GM21360 (cell line): ENCODE results near the gene DEF6.

Experiments used
- ATAC-seq: cut with Tn5 transposase; IDR thresholded peaks from one replicate; pipeline ENCODE4 v1.9.1; 2021; ENCODE audit warnings: mild to moderate bottlenecking, moderate library complexity; ENCODE audit not compliant: unreplicated experiment

The DEF6 gene

GRCh38 chr6:35297601-35298481 lies at the start of gene DEF6:
Gene DEF6, plus strand, starts transcription at chr6:35297818. Its CDS starts 39 bp downstream, at chr6:35297857.
- ATAC-seq = peak; percentile 77

GRCh38 chr6:35248300-35248699 lies 49.3 kb upstream of the DEF6 start:
- no peak for ATAC-seq

DNA sequence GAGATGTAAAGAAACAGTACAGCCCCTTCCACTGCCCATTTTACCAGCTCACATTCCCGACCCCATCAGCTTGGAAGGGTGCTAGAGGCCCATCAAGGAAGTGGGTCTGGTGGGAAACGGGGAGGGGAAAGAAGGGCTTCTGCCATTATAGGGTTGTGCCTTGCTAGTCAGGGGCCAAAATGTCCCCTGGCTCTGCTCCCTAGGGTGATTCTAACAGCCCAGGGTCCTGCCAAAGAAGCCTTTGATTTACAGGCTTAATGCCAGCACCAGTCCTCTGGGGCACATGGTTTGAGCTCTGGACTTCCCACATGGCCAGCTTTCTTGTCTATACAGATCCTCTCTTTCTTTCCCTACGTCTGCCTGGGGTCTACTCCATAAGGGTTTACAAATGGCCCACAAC lies 48.7 kb upstream of the DEF6 start:
- ATAC-seq = no peak

DNA sequence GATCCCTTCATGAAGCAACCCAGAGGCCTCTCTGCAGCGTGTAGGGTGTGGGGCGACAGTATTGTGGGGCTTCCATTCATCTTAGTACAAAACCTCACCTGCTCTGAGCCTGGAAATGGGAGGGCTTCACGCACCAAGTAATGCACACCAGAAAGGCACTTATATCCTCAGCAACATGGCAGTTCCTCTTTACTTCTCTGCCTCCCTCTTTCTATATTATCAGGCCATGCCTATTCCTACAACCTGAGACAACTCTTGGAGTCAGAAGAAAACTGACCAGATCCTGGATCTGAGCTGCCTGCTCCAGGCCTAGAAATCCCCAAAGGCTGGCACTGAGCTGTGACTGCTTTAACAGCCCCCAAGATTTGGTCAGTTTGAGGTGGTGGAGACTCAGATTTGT lies 45.7 kb upstream of the DEF6 start:
- ATAC-seq = no peak

DNA sequence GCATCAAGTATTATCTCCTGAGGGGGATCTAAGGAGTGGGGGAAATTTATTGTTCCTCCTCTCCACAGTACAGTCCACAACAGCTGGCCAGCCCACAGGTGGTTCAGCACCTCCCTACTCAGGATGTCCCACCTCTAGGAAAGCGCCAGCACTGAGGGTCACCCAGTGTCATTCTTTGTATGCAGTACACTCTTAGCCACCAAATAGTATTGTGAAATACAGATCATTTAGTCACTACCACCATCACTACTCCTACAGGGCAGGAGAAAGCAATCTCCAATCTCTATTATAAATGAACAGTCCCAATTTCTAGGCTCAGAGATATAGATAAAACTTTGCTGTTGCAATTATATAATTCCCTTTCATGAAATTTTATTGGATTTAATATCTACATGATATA lies 44.4 kb upstream of the DEF6 start:
- ATAC-seq = no peak

DNA sequence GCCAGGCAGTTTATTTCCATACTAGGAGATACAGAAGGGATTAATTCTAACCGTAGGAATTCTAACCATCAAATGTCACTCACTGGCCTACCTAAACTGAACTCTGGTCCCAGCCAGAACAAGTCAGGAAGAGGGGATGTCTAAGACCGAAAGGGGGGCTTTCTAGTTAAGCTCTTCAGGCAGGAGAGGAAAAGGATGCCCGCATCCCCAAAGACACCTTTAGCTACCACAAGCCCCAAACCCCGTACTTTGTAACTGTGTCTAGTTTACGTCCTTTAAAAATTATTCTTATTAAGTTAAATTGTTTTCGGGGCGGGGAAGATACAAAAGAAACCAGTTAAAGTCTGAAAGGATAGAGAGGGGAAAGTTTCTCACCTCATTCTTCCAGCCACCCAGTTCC lies 39.3 kb upstream of the DEF6 start:
- ATAC-seq = no peak

- peak; percentile 11 for ATAC-seq
Observed at GRCh38 chr6:35258858-35259193, 38.8 kb upstream of the DEF6 start.

DNA sequence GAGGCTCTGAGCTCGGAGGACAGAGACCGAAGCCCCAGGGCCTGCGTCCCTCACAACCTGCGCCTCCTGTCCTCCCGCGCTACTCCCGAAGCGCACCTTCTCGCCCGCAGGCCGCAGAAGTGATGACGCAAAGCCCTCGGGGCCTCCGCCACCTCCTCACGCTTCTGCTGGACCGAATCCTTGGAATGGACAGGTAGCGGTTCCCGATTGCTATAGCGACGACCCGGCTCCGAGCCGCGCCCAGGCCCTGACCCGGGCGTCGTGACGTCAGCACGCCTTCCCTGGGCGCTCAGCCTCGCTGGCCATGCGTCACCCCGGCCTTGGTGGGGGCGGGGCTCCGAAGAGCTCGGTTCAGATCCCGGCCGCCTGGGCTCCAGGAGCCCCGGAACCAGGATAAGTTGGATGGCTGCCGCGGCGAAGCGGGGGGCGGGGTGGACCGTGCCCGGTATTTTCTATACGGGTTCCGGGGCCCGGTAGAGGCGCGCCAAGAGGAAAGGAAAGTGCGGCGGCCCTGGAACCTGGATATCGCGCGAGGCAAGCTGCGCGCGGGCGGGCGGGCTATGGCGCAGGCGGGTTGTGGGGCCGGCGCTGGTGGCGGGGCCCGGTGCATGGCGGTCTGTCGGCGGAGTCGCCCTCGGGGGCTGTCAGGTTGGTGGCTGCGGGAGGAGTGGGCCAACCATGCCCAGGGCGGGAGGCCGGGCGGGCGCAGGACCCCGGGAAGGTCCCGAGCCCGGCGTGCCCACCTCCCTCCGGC lies 38.2 kb upstream of the DEF6 start, which contains the start of gene ZNF76:
Gene ZNF76, plus strand, starts transcription at position 542 of the 754 bp plus-strand sequence. CDS start 21,417 bp downstream, outside the sequence.
- peak; percentile 77 for ATAC-seq

GRCh38 chr6:35259948-35260590 lies 37.5 kb upstream of the DEF6 start:
- ATAC-seq = peak; percentile 40

DNA sequence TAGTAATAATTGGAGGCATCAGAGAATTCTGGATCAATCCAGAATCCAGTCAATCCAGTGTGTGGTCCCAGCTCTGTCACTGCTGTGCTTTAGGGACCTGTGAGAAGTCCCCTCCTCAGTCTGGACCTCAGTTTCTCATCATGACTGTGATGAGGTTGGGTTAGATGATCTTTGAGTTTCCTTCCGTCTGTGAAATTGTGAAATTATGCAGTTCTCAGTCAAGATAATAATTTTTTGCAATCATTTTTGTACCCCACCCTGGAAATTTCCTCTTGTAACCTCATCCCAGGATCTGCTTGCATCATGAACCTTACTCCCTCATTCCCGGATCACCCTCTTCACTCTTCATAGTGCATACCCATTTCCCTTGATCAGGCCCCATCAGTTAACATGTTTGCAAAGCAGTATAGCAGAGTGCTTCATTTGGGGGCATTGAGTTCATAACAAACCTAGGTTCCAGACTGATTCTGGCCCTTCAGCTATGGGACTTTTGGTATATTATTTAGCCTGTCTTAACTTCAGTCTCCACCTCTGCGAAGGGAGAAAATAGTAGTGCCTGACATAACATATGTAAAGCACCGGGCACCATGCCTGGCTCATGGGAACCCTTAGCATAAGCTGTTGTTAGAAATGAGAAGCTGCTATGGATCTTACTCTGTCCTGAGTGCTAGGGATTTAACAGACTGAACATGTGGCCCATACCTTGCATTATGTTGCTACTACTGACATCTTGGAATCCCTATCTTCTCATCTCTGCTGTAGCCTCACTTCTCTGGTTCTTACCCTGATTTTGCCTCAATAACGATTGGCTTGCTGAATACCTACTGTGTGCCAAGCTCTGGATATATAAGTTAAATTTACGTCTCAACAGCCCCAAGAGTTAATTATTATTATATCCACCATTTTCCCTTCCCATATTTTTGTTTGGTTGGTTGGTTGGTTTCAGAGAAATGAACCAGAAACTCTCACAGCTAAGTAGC lies 36.7 kb upstream of the DEF6 start:
- ATAC-seq = no peak

- ATAC-seq = no peak
Observed at GRCh38 chr6:35262596-35262995, 35.0 kb upstream of the DEF6 start.

DNA sequence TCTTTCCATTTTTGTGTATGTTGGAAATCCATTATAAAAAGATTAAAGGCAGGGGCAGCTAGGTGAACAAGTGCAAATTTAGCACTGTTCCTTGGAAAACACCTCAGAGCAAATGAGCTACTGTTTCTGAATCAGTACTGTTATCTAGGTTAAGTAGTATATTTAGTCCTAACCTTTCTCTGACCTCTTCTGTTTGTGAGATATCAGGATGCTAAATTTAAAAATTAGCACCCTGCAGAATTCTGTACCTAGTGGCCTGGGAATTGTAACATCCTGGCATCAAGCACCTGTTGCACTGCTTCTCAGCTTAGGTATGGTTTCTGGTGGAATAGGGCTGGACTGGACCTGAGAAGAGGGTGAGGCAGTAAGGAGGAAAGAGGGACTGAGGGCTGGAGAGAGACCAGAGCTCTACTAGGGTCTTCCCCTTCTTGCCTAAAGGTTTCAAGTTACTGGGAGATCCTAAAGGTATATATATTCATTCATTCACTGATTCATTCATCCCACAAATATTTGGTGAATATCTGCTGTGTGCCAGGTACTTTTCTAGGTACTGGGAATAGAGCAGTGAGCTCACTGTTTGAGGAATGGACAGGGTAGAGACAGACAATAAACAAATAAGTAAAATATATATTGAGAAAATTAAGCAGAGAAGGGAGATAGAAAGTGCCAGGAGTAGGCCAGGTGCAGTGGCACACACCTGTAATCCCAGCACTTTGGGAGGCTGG lies 32.9 kb upstream of the DEF6 start:
- ATAC-seq = no peak

DNA sequence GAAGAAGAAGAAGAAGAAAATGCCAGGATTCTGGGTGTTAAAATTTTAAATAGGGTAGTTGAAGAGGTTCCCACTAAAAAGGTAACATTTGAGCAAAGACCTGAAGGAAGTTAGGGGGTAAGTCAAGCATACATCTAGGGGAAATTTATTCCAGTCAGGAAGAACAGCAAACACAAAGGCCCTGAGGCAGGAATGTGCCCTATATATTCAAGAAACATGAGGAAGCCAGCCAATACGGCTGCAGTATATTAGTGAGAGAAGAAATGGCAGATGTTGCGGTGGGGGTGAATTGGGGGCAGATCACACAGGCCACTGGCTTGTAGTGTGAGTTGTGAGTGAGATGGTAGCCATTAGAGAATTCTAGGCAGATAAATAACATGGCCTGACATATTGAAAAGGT lies 32.1 kb upstream of the DEF6 start:
- no peak for ATAC-seq

GRCh38 chr6:35267446-35267845 lies 30.2 kb upstream of the DEF6 start:
- no peak for ATAC-seq

DNA sequence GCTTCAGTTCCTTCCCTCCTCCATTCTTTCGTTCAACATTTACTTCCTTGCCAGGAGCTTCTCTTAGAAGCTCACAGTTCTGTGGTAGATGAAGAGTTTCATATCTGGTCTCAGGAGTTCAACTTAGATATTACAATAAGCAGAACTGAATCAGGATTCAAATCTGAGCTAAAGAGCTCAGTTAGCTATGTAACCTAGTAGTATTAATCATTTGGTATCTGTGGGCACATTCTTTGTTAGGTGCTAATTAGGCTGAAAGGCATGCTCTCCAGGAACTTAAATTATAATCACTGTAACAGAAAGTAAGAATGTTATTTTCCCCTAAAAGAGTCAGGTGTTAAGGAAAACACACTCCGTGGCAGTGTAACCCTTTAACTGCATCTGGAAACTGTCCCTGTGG lies 29.7 kb upstream of the DEF6 start:
- ATAC-seq = no peak

DNA sequence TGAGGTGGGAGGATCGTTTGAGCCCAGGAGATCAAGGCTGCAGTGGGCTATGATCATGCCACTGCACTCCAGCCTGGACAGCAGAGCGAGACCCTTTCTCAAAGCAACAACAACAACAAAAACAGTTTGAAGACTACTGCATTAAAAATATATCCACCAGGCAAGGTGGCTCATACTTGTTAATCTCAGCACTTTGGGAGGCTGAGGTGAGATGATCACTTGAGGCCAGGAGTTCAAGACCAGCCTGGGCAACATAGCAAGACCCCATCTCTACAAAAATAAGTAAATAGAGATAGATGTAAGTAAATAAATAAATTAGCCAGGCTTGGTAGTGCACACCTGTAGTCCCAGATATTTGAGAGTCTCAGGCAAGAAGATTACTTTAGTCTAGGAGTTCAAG lies 25.6 kb upstream of the DEF6 start:
- no peak for ATAC-seq

- no peak for ATAC-seq
Observed at GRCh38 chr6:35273822-35274559, 23.6 kb upstream of the DEF6 start.

GRCh38 chr6:35275744-35276260 lies 21.8 kb upstream of the DEF6 start:
- ATAC-seq = no peak

- ATAC-seq = no peak
Observed at GRCh38 chr6:35278708-35279107, 18.9 kb upstream of the DEF6 start.
